H1 (cell line): Measurements from ENCODE around the gene CFAP206. TPM values are rescaled to one million over a fixed set of nuclear protein-coding genes. Genes with fewer than 3 reads are reported as not detected.

ENCODE experiments used
- MAX ChIP-seq: IDR thresholded peaks from 2 replicates; pipeline ENCODE4 v1.6.1; 2012; ENCODE audit warnings: inconsistent platforms
- POLR2AphosphoS5 ChIP-seq: IDR thresholded peaks from 2 replicates; pipeline ENCODE4 v1.6.1; 2011; ENCODE audit warnings: low read depth, low read length
- RXRA ChIP-seq: IDR thresholded peaks from 2 replicates; pipeline ENCODE4 v1.6.1; 2011; ENCODE audit warnings: low read depth, mild to moderate bottlenecking, low read length, moderate library complexity; ENCODE audit not compliant: insufficient read depth
- TEAD4 ChIP-seq: IDR thresholded peaks from 2 replicates; pipeline ENCODE4 v1.6.1; 2012; ENCODE audit warnings: low read depth, low read length, inconsistent platforms, mixed read lengths
- polyA plus RNA-seq, 7 experiments: library from polyadenylated mRNA; depleted of rRNA in 3 of 7; stranded (reverse) in 5 of 7; unstranded in 2 of 7; fragments of >200 nt in 5 of 7; fragments of 200-250 nt in 2 of 7; gene quantifications; 1 replicate in 5 of 7; 2 replicates in 1 of 7; 4 replicates in 1 of 7; pipeline versions ENCODE4 v1.2.1 to v1.2.3, GENCODE V29; 2011 to 2013; ENCODE audit warnings: missing spikeins in 2 of 7, mixed read lengths in 2 of 7
- total RNA-seq: library from RNA; stranded (reverse); fragmentation: NEBNext Ultra II Directional; extraction: Animal tissue kit (Norgen Biotek cat#: 25700); gene quantifications from 2 replicates; pipeline ENCODE4 v1.2.1, GENCODE V29; 2021

Gene CFAP206
- total and polyA plus RNA-seq, 2 of the 8 experiments (the other 6 are each of a cell fraction or from before 2014, with no cell fraction given), result not detected

- no peak for TF ChIP-seq POLR2AphosphoS5
- no peak for TF ChIP-seq MAX
- no peak for TF ChIP-seq RXRA
- no peak for TF ChIP-seq TEAD4
- TF ChIP-seq, all 59 proteins: peak for 0
Observed at GRCh38 chr6:87494761-87495422, 87.1 kb downstream of the CFAP206 start (continued).
